Cardiac septum (tissue), 1 donor: ENCODE data around the gene RAC3. TPM values are rescaled to one million over a fixed set of nuclear protein-coding genes. Genes with fewer than 3 reads are reported as not detected.

Source experiments
- DNase-seq: peaks from one replicate; pipeline ENCODE4 v3.0.0-alpha.2; 2020; ENCODE audit warnings: low spot score
- intact Hi-C: fragments of 100-400 bp; cut with DNase I; formaldehyde crosslinking; loops from one replicate; pipeline ENCODE4 v1.14.0; 2022
- total RNA-seq: library from RNA; stranded (reverse); fragmentation: NEBNext Ultra II Directional; extraction: Animal tissue kit (Norgen Biotek cat#: 25700); gene quantifications from one replicate; pipeline ENCODE4 v1.2.1, GENCODE V29; 2021
- donor health status: DM: no; HTN: no; CAD: no.

The RAC3 gene
- total RNA-seq, 1 donor from 2014 or later, result 0.65 TPM

- DNase-seq, result peak; percentile 90
- intact Hi-C loops, result no loop called here
Measured at GRCh38 chr17:82051776-82052637, 20.5 kb downstream of the RAC3 start, which contains the start of the genes GPS1 and RFNG. GPS1 (plus strand) TSS chr17:82051898; CDS start chr17:82051932, 34 bp downstream. RFNG (minus strand) TSS chr17:82051811; CDS start chr17:82051766, 45 bp downstream.

GRCh38 chr17:82052638-82053059, 21.2 kb downstream of the RAC3 start:
- no peak for DNase-seq
- intact Hi-C loops, result no loop called here

GRCh38 chr17:82053130-82053529, 21.7 kb downstream of the RAC3 start:
- intact Hi-C loops, result no loop called here
- DNase-seq, result no peak

GRCh38 chr17:82053556-82054263, 22.2 kb downstream of the RAC3 start:
- intact Hi-C loops, result no loop called here
- no peak for DNase-seq

GRCh38 chr17:82054351-82055022, 23.0 kb downstream of the RAC3 start:
- DNase-seq, result no peak
- intact Hi-C loops, result no loop called here

GRCh38 chr17:82055023-82055964, 23.8 kb downstream of the RAC3 start:
- intact Hi-C loops, result no loop called here
- DNase-seq, result no peak

- intact Hi-C loops, result no loop called here
- no peak for DNase-seq
Measured at GRCh38 chr17:82055965-82056728, 24.7 kb downstream of the RAC3 start.

GRCh38 chr17:82056729-82057621, 25.5 kb downstream of the RAC3 start:
- no peak for DNase-seq
- intact Hi-C loops, result no loop called here

GRCh38 chr17:82058230-82058854, 26.9 kb downstream of the RAC3 start:
- no peak for DNase-seq
- intact Hi-C loops, result no loop called here

- intact Hi-C loops, result no loop called here
- DNase-seq, result no peak
Measured at GRCh38 chr17:82058855-82059249, 27.4 kb downstream of the RAC3 start.

GRCh38 chr17:82059272-82060000, 28.0 kb downstream of the RAC3 start:
- no peak for DNase-seq
- intact Hi-C loops, result no loop called here

GRCh38 chr17:82060001-82060380, 28.5 kb downstream of the RAC3 start:
- intact Hi-C loops, result no loop called here
- no peak for DNase-seq

- intact Hi-C loops, result no loop called here
- DNase-seq, result no peak
Measured at GRCh38 chr17:82060614-82061013, 29.1 kb downstream of the RAC3 start.

GRCh38 chr17:82061047-82061925, 29.8 kb downstream of the RAC3 start:
- DNase-seq, result no peak
- intact Hi-C loops, result no loop called here
